Measurements from ENCODE around the gene ZNF124.
"Not testable (repeated sequence)": the region's sequence is repeated elsewhere in the genome, so short reads cannot be mapped to it uniquely, and the experiment has no call there.

ZNF124 gene

DNA sequence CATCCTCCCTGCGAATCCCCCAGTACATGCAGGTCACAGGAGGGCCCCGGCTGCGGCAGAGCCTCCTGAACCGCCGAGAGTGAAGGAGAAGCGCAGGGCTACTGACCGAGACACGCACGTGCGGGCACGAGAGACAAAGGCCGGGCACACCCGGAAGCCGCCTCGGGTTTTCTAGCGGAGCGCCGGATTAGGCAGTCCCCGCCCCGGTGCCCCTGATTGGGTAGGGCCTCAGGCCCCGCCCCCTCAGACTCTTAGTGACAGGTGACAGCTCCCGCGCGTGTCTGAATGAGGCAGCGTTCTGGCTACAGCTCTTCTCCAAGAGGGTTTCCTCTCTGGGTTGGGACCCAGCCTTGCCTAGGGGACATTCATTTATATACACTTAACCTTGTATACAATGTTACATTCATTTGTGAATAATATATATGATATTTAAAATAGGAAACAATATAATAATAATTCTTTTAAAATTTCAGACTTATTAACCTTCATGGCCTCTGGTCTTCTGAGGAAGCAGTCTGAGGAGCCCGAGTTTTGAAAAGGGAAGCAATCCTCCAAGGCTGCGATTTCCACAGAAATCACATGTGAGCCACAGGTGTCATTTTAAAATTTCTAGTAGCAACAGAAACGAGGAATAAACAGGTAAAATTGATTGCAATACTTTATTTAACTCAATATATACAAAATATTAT is at the start of gene ZNF124:
Gene ZNF124 (minus strand): TSS at position 146 of the 689 bp plus-strand sequence. CDS start 143 bp downstream, at position 3.
- H3K9me3 ChIP-seq = peaks cover 16% of the 10 kb centered on the region
- in situ Hi-C loops (cut with MboI; ENCODE audit: low sequenced_read_pairs); H3K4me3 ChIP-seq; DNase-seq (ENCODE audit: low spot score in 2 of 2); H3K27me3 ChIP-seq (ENCODE audit: low read depth); H3K4me1 ChIP-seq: not testable (repeated sequence)
- peaks cover 15% of the 10 kb centered on the region for H3K36me3 ChIP-seq (replicated peaks)

DNA sequence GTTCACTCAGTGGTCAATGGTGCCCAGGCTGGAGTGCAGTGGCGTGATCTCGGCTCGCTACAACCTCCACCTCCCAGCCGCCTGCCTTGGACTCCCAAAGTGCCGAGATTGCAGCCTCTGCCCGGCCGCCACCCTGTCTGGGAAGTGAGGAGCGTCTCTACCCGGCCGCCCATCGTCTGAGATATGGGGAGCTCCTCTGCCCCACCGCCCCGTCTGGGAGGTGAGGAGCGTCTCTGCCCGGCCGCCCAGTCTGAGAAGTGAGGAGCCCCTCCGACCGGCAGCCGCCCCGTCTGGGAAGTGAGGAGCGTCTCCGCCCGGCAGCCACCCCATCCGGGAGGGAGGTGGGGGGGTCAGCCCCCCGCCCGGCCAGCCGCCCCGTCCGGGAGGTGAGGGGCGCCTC is 48.5 kb upstream of the ZNF124 start:
- in situ Hi-C loops (cut with MboI; ENCODE audit: low sequenced_read_pairs); H3K4me1 ChIP-seq; H3K36me3 ChIP-seq (replicated peaks); DNase-seq (ENCODE audit: low spot score in 2 of 2); H3K27me3 ChIP-seq (ENCODE audit: low read depth); H3K4me3 ChIP-seq; H3K9me3 ChIP-seq: not testable (repeated sequence)

DNA sequence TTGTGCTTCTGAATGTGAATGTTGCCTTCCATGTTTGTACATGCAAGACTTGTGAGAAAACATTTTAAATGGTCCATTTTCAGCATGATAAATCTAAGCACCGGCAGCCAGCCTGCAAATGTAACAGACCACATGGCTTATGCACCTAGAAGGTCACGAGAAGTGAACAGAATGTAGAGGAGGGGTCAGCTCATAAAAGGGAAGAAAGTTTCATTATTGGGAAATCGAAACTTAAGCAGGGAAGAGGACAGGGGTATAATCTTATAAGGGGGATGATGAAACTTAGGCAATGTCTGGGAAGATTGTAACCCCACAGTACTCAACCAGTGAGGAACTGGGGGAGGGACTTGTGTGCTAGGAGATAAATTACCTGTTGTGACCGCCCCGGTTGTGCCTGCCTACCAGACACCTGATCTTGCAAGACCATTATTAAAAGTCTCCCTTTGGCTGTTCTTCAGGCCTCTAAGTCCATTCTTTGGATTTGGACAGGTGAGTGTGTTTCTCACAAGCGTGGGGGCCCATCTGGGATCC is 46.4 kb upstream of the ZNF124 start:
- no peak for DNase-seq (ENCODE audit: low spot score in 2 of 2)
- in situ Hi-C loops (cut with MboI; ENCODE audit: low sequenced_read_pairs) = no loop called here
- no peaks in the 10 kb centered on the region for H3K9me3 ChIP-seq
- no peak overlapping the region for H3K4me3 ChIP-seq
- H3K4me1 ChIP-seq = no peaks in the 10 kb centered on the region
- no peaks in the 10 kb centered on the region for H3K36me3 ChIP-seq (replicated peaks)
- H3K27me3 ChIP-seq (ENCODE audit: low read depth) = no peaks in the 10 kb centered on the region; the same call in 1 of the 2 replicates

DNA sequence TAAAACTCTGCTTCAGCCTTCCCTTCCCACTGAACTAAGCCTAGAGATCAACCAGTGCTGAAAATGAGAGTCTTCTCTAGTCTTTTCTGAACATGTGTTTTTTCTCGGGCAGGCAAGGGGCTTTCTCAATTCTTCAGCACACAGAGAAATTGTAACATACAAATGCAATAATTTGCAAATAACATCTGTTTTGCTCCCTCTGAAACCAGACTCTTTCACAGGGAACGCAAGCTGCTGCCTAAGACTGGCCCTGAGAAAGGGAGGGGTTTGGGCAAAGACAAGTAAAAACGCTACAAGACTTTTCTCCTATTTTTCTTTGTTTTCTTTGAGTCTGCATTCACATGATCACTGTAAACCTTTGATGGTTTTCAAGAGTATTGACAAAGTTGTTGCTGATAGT is 44.4 kb upstream of the ZNF124 start:
- no peaks in the 10 kb centered on the region for H3K9me3 ChIP-seq
- H3K4me3 ChIP-seq = no peak overlapping the region
- H3K4me1 ChIP-seq = no peaks in the 10 kb centered on the region
- DNase-seq (ENCODE audit: low spot score in 2 of 2) = no peak
- in situ Hi-C loops (cut with MboI; ENCODE audit: low sequenced_read_pairs) = no loop called here
- H3K36me3 ChIP-seq (replicated peaks) = no peaks in the 10 kb centered on the region
- H3K27me3 ChIP-seq (ENCODE audit: low read depth) = no peaks in the 10 kb centered on the region; the same call in 1 of the 2 replicates

DNA sequence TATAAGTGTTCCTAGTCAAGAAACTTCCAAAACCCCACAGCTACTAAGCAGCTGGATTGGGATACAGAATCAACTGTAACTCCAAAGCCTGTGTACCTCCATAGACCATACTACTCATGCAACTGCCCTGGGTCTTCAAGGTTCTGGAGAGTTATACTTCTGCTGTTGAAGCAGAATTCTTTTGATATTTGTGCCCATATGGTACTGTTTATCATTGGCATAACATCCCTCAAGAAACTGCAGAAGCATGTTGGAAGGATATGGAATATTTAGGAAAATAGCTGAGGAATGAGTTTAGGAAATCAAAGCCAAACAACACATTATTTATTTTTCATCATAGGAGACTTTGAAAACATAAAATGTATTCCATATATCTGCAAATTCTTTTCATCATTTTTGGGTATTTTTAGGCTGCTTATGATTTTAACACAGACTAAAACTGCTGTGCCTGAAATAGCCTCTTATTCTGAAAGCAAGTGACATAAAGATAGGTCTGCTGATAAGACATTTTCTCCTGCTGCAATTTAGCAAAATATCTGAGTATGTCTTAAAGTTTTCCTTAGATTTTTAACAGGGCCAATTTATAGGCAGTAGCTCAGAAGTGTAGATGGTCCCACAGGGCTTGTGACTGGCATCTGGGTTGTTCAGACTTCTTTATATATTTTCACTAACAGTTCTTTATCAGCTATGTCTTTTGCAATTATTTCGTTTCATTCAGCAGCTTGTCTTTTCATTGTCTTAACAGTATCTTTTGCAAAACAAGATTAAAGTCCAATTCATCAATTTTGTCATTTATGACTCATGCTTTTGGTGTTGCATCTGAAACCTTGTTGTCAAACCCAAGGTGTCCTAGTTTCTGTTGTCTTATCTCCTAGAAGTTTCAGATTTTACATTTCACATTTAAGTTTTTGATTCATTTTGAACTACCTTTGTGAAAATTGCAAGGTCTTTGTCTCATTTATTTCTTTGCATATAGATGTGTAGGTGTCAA is 41.1 kb upstream of the ZNF124 start:
- H3K4me3 ChIP-seq = no peak overlapping the region
- DNase-seq (ENCODE audit: low spot score in 2 of 2) = no peak
- no peaks in the 10 kb centered on the region; the same call in 1 of the 2 replicates for H3K36me3 ChIP-seq (replicated peaks)
- in situ Hi-C loops (cut with MboI; ENCODE audit: low sequenced_read_pairs) = no loop called here
- no peaks in the 10 kb centered on the region; the same call in 1 of the 2 replicates for H3K27me3 ChIP-seq (ENCODE audit: low read depth)
- 0 out of 2 replicates have a peak, but pooled peaks cover 3% of the 10 kb centered on the region for H3K4me1 ChIP-seq
- H3K9me3 ChIP-seq = no peaks in the 10 kb centered on the region

DNA sequence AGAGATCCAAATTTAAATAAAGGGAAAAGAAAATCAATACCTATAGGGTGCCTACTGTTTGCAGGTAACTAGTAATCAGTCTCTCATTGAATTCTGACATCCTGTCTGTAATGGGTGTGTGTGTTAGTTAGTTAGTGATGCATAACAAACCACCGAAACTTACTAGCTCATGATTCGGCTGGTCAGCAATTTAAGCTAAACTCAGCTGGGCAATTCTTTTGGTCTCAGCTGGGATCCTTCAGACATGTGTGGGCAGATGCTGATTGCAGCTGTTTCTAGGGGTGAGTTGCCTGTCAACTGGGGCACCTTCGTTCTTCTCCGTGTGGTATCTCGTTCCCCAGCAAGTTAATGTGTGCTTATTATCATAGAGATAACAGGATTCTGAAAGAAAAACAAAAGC is 40.2 kb upstream of the ZNF124 start:
- H3K27me3 ChIP-seq (ENCODE audit: low read depth) = no peaks in the 10 kb centered on the region; the same call in 1 of the 2 replicates
- DNase-seq (ENCODE audit: low spot score in 2 of 2) = no peak
- in situ Hi-C loops (cut with MboI; ENCODE audit: low sequenced_read_pairs) = no loop called here
- no peaks in the 10 kb centered on the region; the same call in none of the 2 replicates for H3K36me3 ChIP-seq (replicated peaks)
- no peaks in the 10 kb centered on the region; the same call in 1 of the 2 replicates for H3K9me3 ChIP-seq
- H3K4me1 ChIP-seq = 0 out of 2 replicates have a peak, but pooled peaks cover 3% of the 10 kb centered on the region
- no peak overlapping the region for H3K4me3 ChIP-seq

DNA sequence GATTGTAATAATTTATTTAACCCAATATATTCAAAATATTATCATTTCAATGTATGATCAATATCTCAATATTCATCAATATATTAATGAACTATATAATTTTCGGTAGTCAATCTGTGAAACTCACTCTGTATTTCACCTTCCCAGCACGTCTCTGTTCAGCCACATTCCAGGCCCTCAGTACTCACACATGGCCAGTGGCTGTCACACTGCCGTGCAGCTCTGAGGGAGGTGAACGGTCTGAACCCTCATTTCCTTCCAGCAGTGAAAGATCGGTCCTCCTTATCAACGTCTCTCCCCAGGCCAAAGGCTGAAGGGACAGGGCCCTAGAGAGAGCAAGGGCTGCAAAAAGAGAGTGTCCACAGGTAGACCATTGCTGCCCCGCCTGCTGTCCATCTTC is 39.5 kb upstream of the ZNF124 start:
- Histone ChIP-seq H3K4me1 (0 out of 2 replicates have a peak, but pooled peaks cover 3% of the 10 kb centered on the region), H3K4me3 (no peak overlapping the region)
- in situ Hi-C loops (cut with MboI; ENCODE audit: low sequenced_read_pairs) = no loop called here

DNA sequence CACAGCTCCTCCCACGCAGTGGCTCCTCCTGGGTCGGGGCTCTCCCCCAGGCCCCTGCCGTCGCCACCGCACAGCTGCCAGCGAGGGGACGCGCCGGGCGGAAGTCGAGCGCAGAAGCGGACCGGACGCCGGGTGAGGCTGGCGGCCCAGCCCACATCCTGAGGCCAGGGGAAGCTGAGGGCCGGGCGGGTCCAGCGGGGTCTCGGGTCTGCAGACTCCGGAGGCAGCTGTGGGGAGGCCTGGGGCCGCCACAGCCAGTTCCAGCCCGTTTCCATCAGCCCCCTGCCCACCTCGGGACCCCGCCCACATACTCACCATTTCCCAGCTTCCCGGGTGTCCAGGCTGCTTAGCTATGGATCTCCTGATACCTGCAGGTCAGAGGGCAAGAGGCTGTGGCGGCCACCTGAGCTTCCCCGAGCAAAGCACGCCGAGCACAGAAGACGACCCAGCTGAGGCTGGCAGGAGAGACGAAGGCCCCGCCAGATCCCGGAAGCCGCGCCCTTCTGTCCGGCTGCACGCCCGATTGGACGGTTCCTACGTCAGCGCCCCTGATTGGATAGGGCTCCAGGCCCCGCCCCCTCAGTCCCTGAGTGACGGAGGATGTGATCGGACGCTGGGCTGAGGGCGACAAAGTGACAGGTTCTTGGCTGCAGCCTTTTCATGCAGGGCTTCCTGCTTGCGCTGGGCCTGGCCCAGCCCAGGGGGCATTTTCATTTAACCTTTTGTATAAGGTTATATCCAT is 38.7 kb upstream of the ZNF124 start:
- Histone ChIP-seq H3K4me3 (peak overlapping the region; percentile 85), H3K4me1 (0 out of 2 replicates have a peak, but pooled peaks cover 3% of the 10 kb centered on the region), H3K36me3 (replicated peaks) (no peaks in the 10 kb centered on the region; the same call in none of the 2 replicates), H3K27me3 (ENCODE audit: low read depth) (no peaks in the 10 kb centered on the region), H3K9me3 (no peaks in the 10 kb centered on the region; the same call in 1 of the 2 replicates)
- in situ Hi-C loops (cut with MboI; ENCODE audit: low sequenced_read_pairs) = no loop called here
- DNase-seq (ENCODE audit: low spot score in 2 of 2) = peak; percentile 90 to 98

More for the DNA sequence above, 39.5 kb upstream of the ZNF124 start:
- H3K36me3 ChIP-seq (replicated peaks) = no peaks in the 10 kb centered on the region; the same call in none of the 2 replicates
- DNase-seq (ENCODE audit: low spot score in 2 of 2) = no peak
- H3K27me3 ChIP-seq (ENCODE audit: low read depth) = no peaks in the 10 kb centered on the region; the same call in 1 of the 2 replicates
- no peaks in the 10 kb centered on the region; the same call in 1 of the 2 replicates for H3K9me3 ChIP-seq

DNA sequence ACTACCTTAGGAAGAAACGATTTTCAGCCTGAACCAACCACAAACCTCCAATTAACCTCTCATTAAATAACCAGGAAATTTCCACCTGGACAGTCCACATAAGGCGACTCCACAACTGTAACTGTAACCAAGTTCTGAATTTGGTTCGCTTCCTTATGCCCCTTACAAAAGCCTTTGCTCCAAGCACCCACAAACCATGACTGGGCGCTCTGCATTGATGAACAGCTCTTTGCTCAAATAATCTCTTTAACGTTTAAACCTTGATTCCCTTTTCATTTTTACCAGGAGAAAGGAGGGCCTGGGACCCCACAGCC is 38.2 kb upstream of the ZNF124 start:
- Histone ChIP-seq H3K27me3 (ENCODE audit: low read depth) (no peaks in the 10 kb centered on the region), H3K36me3 (replicated peaks) (no peaks in the 10 kb centered on the region; the same call in none of the 2 replicates), H3K9me3 (no peaks in the 10 kb centered on the region; the same call in 1 of the 2 replicates), H3K4me1 (0 out of 2 replicates have a peak, but pooled peaks cover 3% of the 10 kb centered on the region), H3K4me3 (peak overlapping the region; percentile 85)
- no peak for DNase-seq (ENCODE audit: low spot score in 2 of 2)
- in situ Hi-C loops (cut with MboI; ENCODE audit: low sequenced_read_pairs) = no loop called here

DNA sequence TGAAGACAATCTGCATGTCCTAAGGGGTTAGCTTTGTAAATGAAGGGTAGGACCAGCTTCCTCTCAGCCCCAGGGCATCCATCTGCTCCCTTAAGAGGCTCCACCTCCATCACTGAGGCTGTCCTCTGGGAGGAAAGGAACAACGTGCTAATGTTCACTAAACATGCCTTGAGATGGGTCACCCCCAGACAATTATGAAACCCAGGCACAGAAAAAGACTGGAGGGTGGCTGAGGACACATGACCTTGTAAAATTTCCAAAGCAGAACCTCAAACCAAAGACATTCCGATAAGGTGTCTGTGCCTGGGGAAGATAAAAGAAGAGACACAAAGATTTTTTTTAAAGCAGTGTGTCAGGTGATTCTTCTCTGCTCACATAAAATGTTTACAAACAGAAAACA is 37.6 kb upstream of the ZNF124 start:
- 0 out of 2 replicates have a peak, but pooled peaks cover 3% of the 10 kb centered on the region for H3K4me1 ChIP-seq
- no peaks in the 10 kb centered on the region for H3K27me3 ChIP-seq (ENCODE audit: low read depth)
- H3K4me3 ChIP-seq = peak overlapping the region; percentile 85
- no peaks in the 10 kb centered on the region; the same call in none of the 2 replicates for H3K36me3 ChIP-seq (replicated peaks)
- no peaks in the 10 kb centered on the region; the same call in 1 of the 2 replicates for H3K9me3 ChIP-seq
- in situ Hi-C loops (cut with MboI; ENCODE audit: low sequenced_read_pairs) = no loop called here
- peak in 1 of 2 experiments; percentile 23 for DNase-seq (ENCODE audit: low spot score in 2 of 2)

DNA sequence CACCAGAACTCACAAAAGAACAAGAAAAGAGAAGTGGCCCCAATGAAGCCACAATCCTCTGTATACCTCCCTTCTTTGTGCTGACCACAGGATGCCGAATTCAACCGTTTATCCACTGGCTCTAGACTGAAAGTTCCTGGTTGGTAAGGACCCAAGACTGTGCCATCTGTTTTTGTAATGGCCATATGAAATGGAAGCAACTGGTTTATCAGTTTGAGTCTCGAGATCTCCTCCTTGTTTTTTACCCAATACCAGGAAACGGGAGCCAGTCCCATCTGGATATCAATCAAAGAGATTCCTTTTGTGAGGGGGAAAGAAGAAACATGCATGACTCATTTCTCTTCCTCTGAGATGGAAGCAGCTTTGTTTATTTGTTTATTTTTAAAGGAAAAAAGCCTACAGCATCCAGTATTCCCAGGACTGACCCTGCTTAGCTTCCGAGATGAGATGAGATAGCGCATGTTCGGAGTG is 32.4 kb upstream of the ZNF124 start:
- in situ Hi-C loops (cut with MboI; ENCODE audit: low sequenced_read_pairs) = no loop called here
- Histone ChIP-seq H3K36me3 (replicated peaks) (peaks cover 17% of the 10 kb centered on the region), H3K4me3 (no peak overlapping the region), H3K4me1 (no peaks in the 10 kb centered on the region), H3K9me3 (no peaks in the 10 kb centered on the region; the same call in 1 of the 2 replicates), H3K27me3 (ENCODE audit: low read depth) (no peaks in the 10 kb centered on the region)
- no peak for DNase-seq (ENCODE audit: low spot score in 2 of 2)

DNA sequence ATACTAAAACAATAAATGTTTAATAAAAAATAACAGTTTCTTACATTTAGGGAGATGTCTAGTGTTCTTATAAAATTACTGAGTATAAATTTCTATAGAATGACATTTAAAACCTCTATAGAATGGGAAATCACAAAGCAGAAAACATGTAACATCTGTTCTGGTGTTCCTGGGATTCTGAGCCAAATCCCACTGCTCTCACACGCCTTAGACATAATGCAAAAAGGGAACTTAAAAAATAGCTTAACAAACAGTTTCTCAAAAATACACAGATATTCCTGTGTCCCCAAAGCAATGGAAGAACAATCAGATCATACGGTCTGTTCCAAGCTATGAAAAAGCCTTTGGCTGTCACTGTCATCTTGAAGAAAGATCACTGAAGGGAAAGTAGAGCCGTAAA is 27.0 kb upstream of the ZNF124 start:
- Histone ChIP-seq H3K9me3 (peaks cover 4% of the 10 kb centered on the region; the same call in 1 of the 2 replicates), H3K4me3 (no peak overlapping the region), H3K4me1 (no peaks in the 10 kb centered on the region), H3K36me3 (replicated peaks) (peaks cover 36% of the 10 kb centered on the region), H3K27me3 (ENCODE audit: low read depth) (no peaks in the 10 kb centered on the region)
- in situ Hi-C loops (cut with MboI; ENCODE audit: low sequenced_read_pairs) = no loop called here
- no peak for DNase-seq (ENCODE audit: low spot score in 2 of 2)

DNA sequence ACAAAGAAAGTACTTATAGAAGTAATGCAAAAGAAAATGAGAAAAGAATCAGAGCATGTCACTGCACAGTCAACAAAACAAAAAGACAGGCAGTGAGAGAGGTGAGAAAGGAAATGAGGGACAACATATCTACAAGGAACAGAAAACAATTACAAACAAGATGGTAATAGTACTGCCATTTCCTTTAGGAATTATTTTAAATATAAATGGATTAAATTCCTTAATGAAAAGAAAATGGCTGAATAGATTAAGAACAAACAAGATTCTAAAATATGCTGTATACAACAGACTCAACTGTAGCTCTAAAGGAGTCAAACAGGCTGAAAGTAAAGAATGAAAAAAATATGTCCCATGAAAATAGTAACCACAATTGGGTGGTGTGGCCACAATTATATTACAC is 22.1 kb upstream of the ZNF124 start:
- in situ Hi-C loops (cut with MboI; ENCODE audit: low sequenced_read_pairs) = no loop called here
- Histone ChIP-seq H3K4me3 (no peak overlapping the region), H3K4me1 (no peaks in the 10 kb centered on the region), H3K9me3 (peaks cover 13% of the 10 kb centered on the region), H3K36me3 (replicated peaks) (peaks cover 30% of the 10 kb centered on the region), H3K27me3 (ENCODE audit: low read depth) (no peaks in the 10 kb centered on the region)
- DNase-seq (ENCODE audit: low spot score in 2 of 2) = no peak
